ENCODE data around the gene CHRM4.

- TF ChIP-seq TAF1 (IDR thresholded peaks at IDR 0.05; ENCODE audit: low read depth, low read length) (no peak), SPI1 (IDR thresholded peaks at IDR 0.05; ENCODE audit: low read depth, low read length) (no peak), POLR2AphosphoS5 (IDR thresholded peaks at IDR 0.05; ENCODE audit: low read depth, low read length) (no peak)
Measured at GRCh38 chr11:46382646-46383403, 8.8 kb downstream of the CHRM4 start.

All from GM12891 (cell line).